NT2/D1 (cell line): ENCODE data around the gene SLC9A9.

Source experiments
- SUZ12 ChIP-seq: IDR thresholded peaks from 2 replicates; pipeline ENCODE4 v1.6.1; 2011; ENCODE audit not compliant: insufficient read length, insufficient read depth; ENCODE audit errors: extremely low read depth
- ZNF274 ChIP-seq: IDR thresholded peaks from 2 replicates; pipeline ENCODE4 v1.6.1; 2011; ENCODE audit warnings: mild to moderate bottlenecking, low read depth, low read length

- TF ChIP-seq ZNF274 (no peak), SUZ12 (no peak)
Measured at GRCh38 chr3:143383421-143383820, 464.8 kb downstream of the SLC9A9 start.
